Measurements from ENCODE around the gene NTSR1.

DNA sequence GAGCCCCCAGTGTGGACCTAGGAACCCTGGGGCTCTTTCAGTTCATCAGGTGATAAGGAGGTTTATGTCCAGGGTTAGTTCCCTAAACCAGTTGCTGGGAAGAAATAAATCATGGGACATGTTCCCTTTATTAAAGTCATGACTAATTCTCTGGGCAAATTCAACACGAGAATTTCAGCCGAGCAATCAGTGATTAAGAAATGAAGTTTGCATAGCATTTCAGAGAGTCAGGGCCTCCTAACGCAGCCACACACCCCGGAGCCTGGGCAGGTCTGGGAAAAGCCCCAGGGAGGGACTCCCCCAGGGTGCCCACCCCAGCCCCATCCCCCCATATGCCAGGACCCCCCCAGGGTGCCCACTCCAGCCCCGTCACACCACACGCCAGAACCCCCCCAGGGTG is 46.2 kb upstream of the NTSR1 start:
- no peak for TF ChIP-seq POLR2A (IDR thresholded peaks at IDR 0.05)
- TF ChIP-seq, protein P1, sequence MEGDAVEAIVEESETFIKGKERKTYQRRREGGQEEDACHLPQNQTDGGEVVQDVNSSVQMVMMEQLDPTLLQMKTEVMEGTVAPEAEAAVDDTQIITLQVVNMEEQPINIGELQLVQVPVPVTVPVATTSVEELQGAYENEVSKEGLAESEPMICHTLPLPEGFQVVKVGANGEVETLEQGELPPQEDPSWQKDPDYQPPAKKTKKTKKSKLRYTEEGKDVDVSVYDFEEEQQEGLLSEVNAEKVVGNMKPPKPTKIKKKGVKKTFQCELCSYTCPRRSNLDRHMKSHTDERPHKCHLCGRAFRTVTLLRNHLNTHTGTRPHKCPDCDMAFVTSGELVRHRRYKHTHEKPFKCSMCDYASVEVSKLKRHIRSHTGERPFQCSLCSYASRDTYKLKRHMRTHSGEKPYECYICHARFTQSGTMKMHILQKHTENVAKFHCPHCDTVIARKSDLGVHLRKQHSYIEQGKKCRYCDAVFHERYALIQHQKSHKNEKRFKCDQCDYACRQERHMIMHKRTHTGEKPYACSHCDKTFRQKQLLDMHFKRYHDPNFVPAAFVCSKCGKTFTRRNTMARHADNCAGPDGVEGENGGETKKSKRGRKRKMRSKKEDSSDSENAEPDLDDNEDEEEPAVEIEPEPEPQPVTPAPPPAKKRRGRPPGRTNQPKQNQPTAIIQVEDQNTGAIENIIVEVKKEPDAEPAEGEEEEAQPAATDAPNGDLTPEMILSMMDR (IDR thresholded peaks at IDR 0.05 in 4 of 5, conservative IDR thresholded peaks at IDR 0.05 in 1 of 5): no peak
